Heart left ventricle (tissue), 16 donors: ENCODE data around the gene TMUB2. TPM values are rescaled to one million over a fixed set of nuclear protein-coding genes. Genes with fewer than 3 reads are reported as not detected.

Source experiments
- ATAC-seq, 4 donors: fragments of 200-7000 bp; cut with Tn5 transposase; one replicate each; pipeline ENCODE4 v1.9.1; 2020 to 2022; ENCODE audit warnings: moderate library complexity in 4 of 4, mild to moderate bottlenecking in 3 of 4, moderate number of reproducible peaks in 1 of 4
- DNase-seq, 5 donors: peaks; one replicate each; pipeline ENCODE4 v3.0.0-alpha.2; 2020
- H3K27ac ChIP-seq, 12 donors: fragments of 200-600 bp; sonication (generic) in 4 of 12; one replicate each; pipeline versions ENCODE4 v1.5.0 to v1.8.0; 2016 to 2022; ENCODE audit warnings: mild to moderate bottlenecking in 2 of 12
- H3K27me3 ChIP-seq, 9 donors: fragments of 200-600 bp; sonication (generic) in 2 of 9; one replicate each; pipeline versions ENCODE4 v1.5.1 to v1.8.0; 2016 to 2022; ENCODE audit warnings: mild to moderate bottlenecking in 3 of 9
- H3K36me3 ChIP-seq, 9 donors: fragments of 200-600 bp; sonication (generic) in 2 of 9; one replicate each; pipeline versions ENCODE4 v1.5.0 to v1.8.0; 2018 to 2022; ENCODE audit warnings: mild to moderate bottlenecking in 2 of 9
- H3K4me1 ChIP-seq, 12 donors: fragments of 200-600 bp; sonication (generic) in 4 of 12; one replicate each; pipeline versions ENCODE4 v1.5.0 to v1.8.0; 2016 to 2022; ENCODE audit warnings: mild to moderate bottlenecking in 3 of 12
- H3K4me3 ChIP-seq, 12 donors: fragments of 200-600 bp; sonication (generic) in 4 of 12; one replicate each; pipeline versions ENCODE4 v1.5.0 to v1.8.0; 2017 to 2022; ENCODE audit warnings: mild to moderate bottlenecking in 9 of 12, moderate library complexity in 4 of 12
- H3K9me3 ChIP-seq, 12 donors: fragments of 200-600 bp; sonication (generic) in 4 of 12; one replicate each; pipeline versions ENCODE4 v1.5.0 to v1.8.0; 2016 to 2022; ENCODE audit warnings: mild to moderate bottlenecking in 1 of 12
- POLR2A ChIP-seq, 2 donors: fragments of 450-650 bp; IDR thresholded peaks; one replicate each; pipeline ENCODE4 v1.6.1; 2017; ENCODE audit warnings: antibody characterized with exemption in 2 of 2, mild to moderate bottlenecking in 2 of 2, moderate library complexity in 2 of 2
- WGBS, 4 donors: extraction: QIAGEN DNeasy Blood & Tissue Kit in 2 of 4; methylation state at CpG; one replicate each; pipeline versions ENCODE4 v1.1.5 to v1.1.7; 2013 to 2018; 5-methylcytosine and 5-hydroxymethylcytosine counted together
- intact Hi-C, 10 donors: fragments of 100-400 bp; cut with DNase I; formaldehyde crosslinking; loops; one replicate each; pipeline versions ENCODE4 v1.11.1 to v1.14.2; 2022
- polyA plus RNA-seq, 2 donors: library from polyadenylated mRNA; stranded (reverse); fragments of 200-250 nt; gene quantifications; one replicate each; pipeline ENCODE4 v1.2.3, GENCODE V29; 2013
- total RNA-seq, 9 donors: library from RNA; depleted of rRNA in 2 of 9; stranded (reverse); fragments of >200 nt in 2 of 9; fragmentation: NEBNext Ultra II Directional in 3 of 9; extraction: Animal tissue kit (Norgen Biotek cat#: 25700) in 3 of 9; gene quantifications; one replicate each; pipeline versions ENCODE4 v1.1.0 to v1.2.4, GENCODE V29; 2016 to 2023
- TF ChIP-seq, protein P1 (sequence below), 12 donors: fragments of 200-600 bp; sonication (generic) in 4 of 12; IDR thresholded peaks; one replicate each; pipeline versions ENCODE4 v1.5.0 to v1.8.0; 2018 to 2022; ENCODE audit warnings: antibody characterized with exemption in 12 of 12, mild to moderate bottlenecking in 5 of 12
- donor health status: ischemic (EF 13 %, LVEDD 7.1; RV severe dilation, severe dysfunction).
- donor health status: healthy with polysubstance abuse.
- donor health status: DM: no; HTN: yes; CAD: no.
- donor health status: DM: no; HTN: no; CAD: no.
- donor health status: ischemic (EF 25% LVEDD 6.9; RV normal size, moderate dysfunction).
- donor health status: ischemic (EF 25% LVEDD 5.7; RV mildly dilated, moderate dysfunction).
- donor health status: healthy.
- donor health status: DM: yes; HTN: yes; CAD: no.
- donor health status: ischemic (EF 35%, LVEDD 5.7; RV mildly dilated, moderate dysfunction).
- donor health status: nonischemic (EF 11% LVEDD 7.7; RV severe dilation, severe dysfunction).
- donor health status: DM: yes; HTN: yes; CAD: no.
- donor health status: PGD.
- donor health status: ischemic (EF 29% LVEDD 5.4; RV normal size, mild dysfunction).
- donor health status: nonischemic (EF 23%, LVEDD 6.1; RV moderate dilation, normal function).

The TMUB2 gene
- total and polyA plus RNA-seq, 11 donors = 18.8 to 37.4 (median 24.7) TPM

- ATAC-seq (no peak), DNase-seq (peak in 1 of 5 donors; percentile 56)
- Histone ChIP-seq H3K9me3 (no peaks in the 10 kb centered on the region), H3K4me1 (peaks cover 3 to 38% (median 13%) of the 10 kb centered on the region in 12 donors), H3K36me3 (peaks cover 0 to 59% (median 52%) of the 10 kb centered on the region in 9 donors), H3K27ac (no peak overlapping the region), H3K4me3 (no peak overlapping the region), H3K27me3 (no peaks in the 10 kb centered on the region)
- TF ChIP-seq, protein P1, sequence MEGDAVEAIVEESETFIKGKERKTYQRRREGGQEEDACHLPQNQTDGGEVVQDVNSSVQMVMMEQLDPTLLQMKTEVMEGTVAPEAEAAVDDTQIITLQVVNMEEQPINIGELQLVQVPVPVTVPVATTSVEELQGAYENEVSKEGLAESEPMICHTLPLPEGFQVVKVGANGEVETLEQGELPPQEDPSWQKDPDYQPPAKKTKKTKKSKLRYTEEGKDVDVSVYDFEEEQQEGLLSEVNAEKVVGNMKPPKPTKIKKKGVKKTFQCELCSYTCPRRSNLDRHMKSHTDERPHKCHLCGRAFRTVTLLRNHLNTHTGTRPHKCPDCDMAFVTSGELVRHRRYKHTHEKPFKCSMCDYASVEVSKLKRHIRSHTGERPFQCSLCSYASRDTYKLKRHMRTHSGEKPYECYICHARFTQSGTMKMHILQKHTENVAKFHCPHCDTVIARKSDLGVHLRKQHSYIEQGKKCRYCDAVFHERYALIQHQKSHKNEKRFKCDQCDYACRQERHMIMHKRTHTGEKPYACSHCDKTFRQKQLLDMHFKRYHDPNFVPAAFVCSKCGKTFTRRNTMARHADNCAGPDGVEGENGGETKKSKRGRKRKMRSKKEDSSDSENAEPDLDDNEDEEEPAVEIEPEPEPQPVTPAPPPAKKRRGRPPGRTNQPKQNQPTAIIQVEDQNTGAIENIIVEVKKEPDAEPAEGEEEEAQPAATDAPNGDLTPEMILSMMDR (IDR thresholded peaks at IDR 0.05) = no peak
- TF ChIP-seq POLR2A (IDR thresholded peaks at IDR 0.05) = no peak
- intact Hi-C loops = no loop called here
- 85 to 93% (median 88%) methylated on average over 6 of the region's 6 CpGs for WGBS, 4 donors
These were observed 20.0 kb downstream of the TMUB2 start for GRCh38 chr17:44206825-44207155.

DNA sequence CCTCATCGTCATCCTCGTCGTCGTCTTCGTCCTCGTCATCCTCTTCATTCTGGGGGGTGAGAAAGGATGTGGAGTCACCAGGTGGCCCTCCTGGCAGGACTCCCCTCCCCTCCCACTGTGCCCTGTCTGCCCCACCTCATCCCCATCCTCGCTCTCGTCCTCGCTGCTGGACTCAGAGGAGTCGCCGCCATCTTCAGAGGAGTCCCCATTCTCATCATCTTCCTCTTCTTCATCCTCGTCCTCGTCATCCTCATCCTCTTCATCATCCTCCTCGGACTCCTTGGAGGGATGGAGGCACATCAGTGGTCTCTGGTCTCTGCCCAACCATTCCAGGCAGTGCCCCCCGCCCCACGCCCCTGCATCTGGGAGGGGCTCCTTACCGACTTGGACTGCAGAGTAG is 20.5 kb downstream of the TMUB2 start:
- no peak overlapping the region for H3K4me3 ChIP-seq
- no peaks in the 10 kb centered on the region for H3K9me3 ChIP-seq
- no peak for TF ChIP-seq POLR2A (IDR thresholded peaks at IDR 0.05)
- TF ChIP-seq, protein P1 (IDR thresholded peaks at IDR 0.05) = no peak
- no peak for ATAC-seq
- peaks cover 0 to 62% (median 54%) of the 10 kb centered on the region in 9 donors for H3K36me3 ChIP-seq
- H3K27ac ChIP-seq = no peak overlapping the region
- 85 to 90% (median 86%) methylated on average over 17 of the region's 17 CpGs for WGBS, 4 donors
- H3K27me3 ChIP-seq = no peaks in the 10 kb centered on the region
- intact Hi-C loops = no loop called here
- peak in 1 of 5 donors; percentile 41 for DNase-seq
- H3K4me1 ChIP-seq = peaks cover 3 to 38% (median 13%) of the 10 kb centered on the region in 12 donors

- Histone ChIP-seq H3K4me3 (no peak overlapping the region), H3K27ac (no peak overlapping the region), H3K9me3 (no peaks in the 10 kb centered on the region), H3K27me3 (no peaks in the 10 kb centered on the region), H3K36me3 (peaks cover 0 to 62% (median 58%) of the 10 kb centered on the region in 9 donors), H3K4me1 (peaks cover 3 to 38% (median 13%) of the 10 kb centered on the region in 12 donors)
- ATAC-seq = no peak
- WGBS, 4 donors = 78 to 89% (median 87%) methylated on average over 5 of the region's 5 CpGs
- no peak for DNase-seq
- TF ChIP-seq, protein P1 (IDR thresholded peaks at IDR 0.05) = no peak
- no peak for TF ChIP-seq POLR2A (IDR thresholded peaks at IDR 0.05)
- intact Hi-C loops = no loop called here
These were observed 21.0 kb downstream of the TMUB2 start for GRCh38 chr17:44207743-44208142.

- H3K36me3 ChIP-seq = peaks cover 0 to 83% (median 69%) of the 10 kb centered on the region in 9 donors
- peak in 1 of 5 donors; percentile 23 for DNase-seq
- no peaks in the 10 kb centered on the region for H3K9me3 ChIP-seq
These were observed 23.1 kb downstream of the TMUB2 start for GRCh38 chr17:44209786-44210341.

More at GRCh38 chr17:44209786-44210341, 23.1 kb downstream of the TMUB2 start:
- peaks cover 3 to 22% (median 12%) of the 10 kb centered on the region in 12 donors for H3K4me1 ChIP-seq
- peak overlapping the region in 10 of 12 donors; percentile 30 to 73 (median 49) for H3K27ac ChIP-seq
- TF ChIP-seq, protein P1 (IDR thresholded peaks at IDR 0.05) = no peak
- no peak for TF ChIP-seq POLR2A (IDR thresholded peaks at IDR 0.05)
- WGBS, 4 donors = 71 to 80% (median 77%) methylated on average over 11 of the region's 11 CpGs
- intact Hi-C loops = loop anchor here in 7 of 10 donors (1.0 to 10.0 kb wide), 6 partner anchors 117 to 295 kb away; partner anchors contain the start of genes GRN (in 2 of the 7) and GPATCH8 (in 1 of the 7)
- no peaks in the 10 kb centered on the region for H3K27me3 ChIP-seq
- peak overlapping the region in 3 of 12 donors; percentile 5 to 33 (median 6) for H3K4me3 ChIP-seq
- ATAC-seq = no peak
